ENCODE measurements around the gene INPP5A. TPM values are rescaled to one million over a fixed set of nuclear protein-coding genes. Genes with fewer than 3 reads are reported as not detected.

The INPP5A gene
- total RNA-seq, 1 donor from 2014 or later, result 14.2 TPM

GRCh38 chr10:132643709-132644526 lies 106.3 kb downstream of the INPP5A start:
- Mint-ChIP-seq H3K9me3 (peaks cover 2% of the 10 kb centered on the region), H3K4me1 (peaks cover 15% of the 10 kb centered on the region), H3K4me3 (no peak overlapping the region), H3K27me3 (ENCODE audit: insufficient read depth, low read depth) (no peaks in the 10 kb centered on the region), H3K36me3 (peaks cover 6% of the 10 kb centered on the region), H3K27ac (no peak overlapping the region)
- no peak overlapping the region for H2AFZ ChIP-seq (replicated peaks)
- no peaks in the 10 kb centered on the region for H3K36me3 ChIP-seq
- TF ChIP-seq EZH2phosphoT487 (IDR thresholded peaks at IDR 0.05) (no peak), CTCF (IDR thresholded peaks at IDR 0.05) (peak; percentile 29), EZH2 (IDR thresholded peaks at IDR 0.05) (no peak)
- peaks cover 4% of the 10 kb centered on the region for H4K20me1 ChIP-seq (ENCODE audit: low read depth)
- peak; percentile 43 for DNase-seq (ENCODE audit: low spot score)
- H3K4me2 ChIP-seq, result no peak overlapping the region
- no peak overlapping the region for H3K27ac ChIP-seq
- H3K79me2 ChIP-seq (ENCODE audit: low read depth), result no peaks in the 10 kb centered on the region
- H3F3A ChIP-seq (ENCODE audit: low read depth), result no peaks in the 10 kb centered on the region
- H3K27me3 ChIP-seq, result no peaks in the 10 kb centered on the region
- peaks cover 11% of the 10 kb centered on the region for H3K4me1 ChIP-seq
- H3K9me3 ChIP-seq (ENCODE audit: low read depth), result no peaks in the 10 kb centered on the region
- no peak overlapping the region for H3K9ac ChIP-seq
- H3K4me3 ChIP-seq, result no peak overlapping the region

DNA sequence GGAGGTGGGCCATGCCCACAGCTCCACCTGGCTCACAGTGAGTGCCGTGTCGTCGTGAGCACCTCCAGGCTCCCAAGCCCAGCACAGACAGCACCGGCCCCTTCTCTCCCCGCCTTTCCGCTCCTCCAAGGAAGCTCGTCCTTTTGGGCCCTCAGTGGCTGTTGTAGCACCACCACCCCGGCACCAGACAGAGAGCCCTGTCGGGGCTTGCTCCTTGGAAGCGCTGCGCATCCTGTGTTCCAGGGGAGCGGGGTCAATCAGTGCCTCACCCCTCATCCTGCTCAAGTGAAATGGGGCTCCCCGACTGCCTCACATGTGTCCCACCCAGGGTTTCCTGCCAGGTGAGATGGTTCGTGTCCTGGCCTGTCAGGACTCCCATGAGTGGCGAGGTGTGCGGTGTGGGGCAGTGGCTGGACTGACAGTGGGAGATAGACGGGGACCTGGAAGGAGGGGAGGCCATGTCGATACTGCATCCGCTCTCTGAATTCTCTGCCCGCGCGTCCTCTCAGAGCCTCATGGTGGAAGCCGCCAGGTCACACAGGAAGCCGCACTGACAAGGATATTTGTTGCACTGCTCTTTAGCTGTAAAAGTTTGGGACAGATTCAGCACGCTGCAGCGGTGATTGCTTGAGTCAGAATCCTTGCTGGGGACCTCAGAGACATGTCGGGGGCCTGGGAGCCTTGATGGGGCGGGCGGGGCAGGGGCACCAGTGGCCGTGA lies 107.1 kb downstream of the INPP5A start:
- Mint-ChIP-seq H3K9me3 (peaks cover 2% of the 10 kb centered on the region), H3K36me3 (peaks cover 6% of the 10 kb centered on the region)

DNA sequence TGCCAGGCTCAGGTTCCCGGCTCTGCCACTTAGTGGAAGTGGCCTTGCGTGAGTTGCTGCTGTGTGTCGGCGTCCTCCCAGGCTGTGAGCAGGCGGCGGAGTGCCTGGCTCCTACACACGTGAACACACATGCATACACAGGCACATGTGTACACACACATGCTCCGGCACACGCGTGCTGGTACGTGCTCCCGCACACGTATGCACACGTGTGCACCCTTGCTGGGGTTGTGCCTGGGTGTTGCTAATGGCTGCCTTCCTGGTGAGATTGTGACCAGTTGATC lies 107.6 kb downstream of the INPP5A start:
- H3K4me1 Mint-ChIP-seq, result peaks cover 15% of the 10 kb centered on the region
- no peak for TF ChIP-seq CTCF (IDR thresholded peaks at IDR 0.05)
- TF ChIP-seq EZH2 (IDR thresholded peaks at IDR 0.05), result no peak
- no peak for TF ChIP-seq EZH2phosphoT487 (IDR thresholded peaks at IDR 0.05)

More for the DNA sequence above, 107.1 kb downstream of the INPP5A start:
- Histone ChIP-seq H4K20me1 (ENCODE audit: low read depth) (peaks cover 4% of the 10 kb centered on the region), H3K4me1 (peaks cover 14% of the 10 kb centered on the region), H3K9me3 (ENCODE audit: low read depth) (no peaks in the 10 kb centered on the region), H2AFZ (replicated peaks) (no peak overlapping the region), H3K79me2 (ENCODE audit: low read depth) (no peaks in the 10 kb centered on the region), H3K4me2 (no peak overlapping the region), H3K27ac (no peak overlapping the region), H3K9ac (no peak overlapping the region), H3K36me3 (no peaks in the 10 kb centered on the region), H3F3A (ENCODE audit: low read depth) (no peaks in the 10 kb centered on the region), H3K4me3 (no peak overlapping the region), H3K27me3 (no peaks in the 10 kb centered on the region)
- TF ChIP-seq EZH2phosphoT487 (IDR thresholded peaks at IDR 0.05) (no peak), EZH2 (IDR thresholded peaks at IDR 0.05) (no peak), CTCF (IDR thresholded peaks at IDR 0.05) (no peak)
- no peaks in the 10 kb centered on the region for H3K27me3 Mint-ChIP-seq (ENCODE audit: insufficient read depth, low read depth)
- no peak overlapping the region for H3K4me3 Mint-ChIP-seq
- no peak overlapping the region for H3K27ac Mint-ChIP-seq
- DNase-seq (ENCODE audit: low spot score), result no peak
- peaks cover 15% of the 10 kb centered on the region for H3K4me1 Mint-ChIP-seq

More for the DNA sequence above, 107.6 kb downstream of the INPP5A start:
- Mint-ChIP-seq H3K27ac (no peak overlapping the region), H3K27me3 (ENCODE audit: insufficient read depth, low read depth) (no peaks in the 10 kb centered on the region), H3K36me3 (peaks cover 6% of the 10 kb centered on the region), H3K9me3 (peaks cover 2% of the 10 kb centered on the region), H3K4me3 (no peak overlapping the region)
- Histone ChIP-seq H3K36me3 (no peaks in the 10 kb centered on the region), H3K27me3 (no peaks in the 10 kb centered on the region), H2AFZ (replicated peaks) (no peak overlapping the region), H3K4me3 (no peak overlapping the region), H3F3A (ENCODE audit: low read depth) (no peaks in the 10 kb centered on the region), H3K9ac (no peak overlapping the region), H3K4me2 (no peak overlapping the region), H3K4me1 (peaks cover 14% of the 10 kb centered on the region), H3K79me2 (ENCODE audit: low read depth) (no peaks in the 10 kb centered on the region), H4K20me1 (ENCODE audit: low read depth) (peaks cover 4% of the 10 kb centered on the region), H3K9me3 (ENCODE audit: low read depth) (no peaks in the 10 kb centered on the region), H3K27ac (no peak overlapping the region)
- DNase-seq (ENCODE audit: low spot score), result no peak
